GM13977 (cell line): Measurements from ENCODE around the gene HIPK2.

Experiments used
- DNase-seq: peaks from one replicate; pipeline ENCODE4 v3.0.0; 2012; ENCODE audit warnings: low spot score
- in situ Hi-C: fragments of 300-500 bp; cut with MboI; formaldehyde crosslinking; loops from one replicate; pipeline ENCODE4 v1.12.0; 2022; ENCODE audit warnings: low sequenced_read_pairs, low pct_unique_long_range_greater_than_20kb, mixed read lengths, inconsistent platforms; ENCODE audit not compliant: unreplicated experiment
- TF ChIP-seq, protein P1 (sequence below): IDR thresholded peaks from 2 replicates; pipeline ENCODE4 v1.5.1; 2012; ENCODE audit warnings: mild to moderate bottlenecking, control low read depth; ENCODE audit not compliant: insufficient read depth; ENCODE audit errors: extremely low read depth, missing control alignments

The HIPK2 gene

DNA sequence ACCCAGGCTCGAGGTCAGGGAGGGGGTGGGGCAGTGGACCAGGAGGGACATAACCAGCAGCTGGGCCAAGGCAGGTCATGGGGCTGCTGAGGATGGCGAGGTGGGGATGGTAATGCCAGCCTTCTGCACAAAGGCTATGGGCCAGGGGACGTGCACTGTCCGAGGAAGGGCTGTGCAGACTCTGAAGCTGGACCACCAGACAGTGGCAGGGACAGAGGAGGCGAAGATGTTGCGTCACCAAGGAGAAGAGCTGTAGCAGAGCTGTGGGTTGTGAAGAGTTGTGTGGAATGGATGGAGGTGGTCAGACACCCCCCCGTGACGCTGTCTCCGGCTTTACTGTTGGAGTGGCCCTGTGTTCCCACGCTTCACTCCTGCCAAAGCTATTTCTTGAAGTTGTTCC, 252.6 kb downstream of the HIPK2 start:
- in situ Hi-C loops: no loop called here
- TF ChIP-seq, protein P1, sequence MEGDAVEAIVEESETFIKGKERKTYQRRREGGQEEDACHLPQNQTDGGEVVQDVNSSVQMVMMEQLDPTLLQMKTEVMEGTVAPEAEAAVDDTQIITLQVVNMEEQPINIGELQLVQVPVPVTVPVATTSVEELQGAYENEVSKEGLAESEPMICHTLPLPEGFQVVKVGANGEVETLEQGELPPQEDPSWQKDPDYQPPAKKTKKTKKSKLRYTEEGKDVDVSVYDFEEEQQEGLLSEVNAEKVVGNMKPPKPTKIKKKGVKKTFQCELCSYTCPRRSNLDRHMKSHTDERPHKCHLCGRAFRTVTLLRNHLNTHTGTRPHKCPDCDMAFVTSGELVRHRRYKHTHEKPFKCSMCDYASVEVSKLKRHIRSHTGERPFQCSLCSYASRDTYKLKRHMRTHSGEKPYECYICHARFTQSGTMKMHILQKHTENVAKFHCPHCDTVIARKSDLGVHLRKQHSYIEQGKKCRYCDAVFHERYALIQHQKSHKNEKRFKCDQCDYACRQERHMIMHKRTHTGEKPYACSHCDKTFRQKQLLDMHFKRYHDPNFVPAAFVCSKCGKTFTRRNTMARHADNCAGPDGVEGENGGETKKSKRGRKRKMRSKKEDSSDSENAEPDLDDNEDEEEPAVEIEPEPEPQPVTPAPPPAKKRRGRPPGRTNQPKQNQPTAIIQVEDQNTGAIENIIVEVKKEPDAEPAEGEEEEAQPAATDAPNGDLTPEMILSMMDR: no peak

DNA sequence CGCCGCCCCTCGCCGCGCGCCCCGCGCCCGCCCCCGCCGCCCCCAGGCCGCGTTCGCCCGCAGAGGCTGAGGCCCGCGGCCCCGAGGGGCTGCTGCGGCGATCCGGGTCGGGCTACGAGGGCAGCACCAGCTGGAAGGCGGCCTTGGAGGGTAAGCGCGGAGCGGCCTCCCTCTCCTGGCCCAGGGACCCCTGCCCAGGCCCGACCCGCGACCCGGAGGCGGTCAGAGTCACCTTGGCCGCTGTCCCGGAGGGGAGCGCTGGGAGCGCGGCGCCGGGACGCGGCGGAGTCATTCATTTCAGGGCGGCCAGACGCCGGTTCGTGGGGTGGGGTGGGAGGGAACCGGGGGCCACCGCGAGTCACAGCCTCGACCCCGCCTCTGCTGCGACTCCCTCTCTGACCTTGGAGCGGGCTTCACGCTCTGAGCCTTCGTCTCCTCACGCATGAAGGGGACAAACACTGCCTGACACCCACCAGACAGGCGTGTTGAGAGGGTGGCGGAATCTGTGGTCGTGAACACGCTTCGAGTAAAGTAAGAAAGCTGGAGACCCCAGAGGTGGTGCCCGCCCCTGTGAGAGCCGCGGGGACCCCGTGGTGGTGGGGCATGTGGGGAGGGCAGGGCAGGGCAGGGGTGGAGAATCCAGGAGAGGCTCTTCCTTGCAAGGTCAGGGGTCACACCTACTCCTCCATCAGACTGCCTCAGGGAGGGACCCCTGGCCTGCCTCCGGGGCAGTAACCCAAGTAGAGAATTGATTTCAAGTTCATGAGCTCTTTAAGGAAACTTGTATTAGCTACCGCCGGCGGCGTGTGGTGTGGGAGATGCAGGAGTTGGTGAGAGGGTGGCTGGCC, 253.6 kb downstream of the HIPK2 start:
- DNase-seq: no peak
- in situ Hi-C loops: no loop called here
- TF ChIP-seq, protein P1: no peak

More for the DNA sequence above, 252.6 kb downstream of the HIPK2 start:
- DNase-seq: no peak

DNA sequence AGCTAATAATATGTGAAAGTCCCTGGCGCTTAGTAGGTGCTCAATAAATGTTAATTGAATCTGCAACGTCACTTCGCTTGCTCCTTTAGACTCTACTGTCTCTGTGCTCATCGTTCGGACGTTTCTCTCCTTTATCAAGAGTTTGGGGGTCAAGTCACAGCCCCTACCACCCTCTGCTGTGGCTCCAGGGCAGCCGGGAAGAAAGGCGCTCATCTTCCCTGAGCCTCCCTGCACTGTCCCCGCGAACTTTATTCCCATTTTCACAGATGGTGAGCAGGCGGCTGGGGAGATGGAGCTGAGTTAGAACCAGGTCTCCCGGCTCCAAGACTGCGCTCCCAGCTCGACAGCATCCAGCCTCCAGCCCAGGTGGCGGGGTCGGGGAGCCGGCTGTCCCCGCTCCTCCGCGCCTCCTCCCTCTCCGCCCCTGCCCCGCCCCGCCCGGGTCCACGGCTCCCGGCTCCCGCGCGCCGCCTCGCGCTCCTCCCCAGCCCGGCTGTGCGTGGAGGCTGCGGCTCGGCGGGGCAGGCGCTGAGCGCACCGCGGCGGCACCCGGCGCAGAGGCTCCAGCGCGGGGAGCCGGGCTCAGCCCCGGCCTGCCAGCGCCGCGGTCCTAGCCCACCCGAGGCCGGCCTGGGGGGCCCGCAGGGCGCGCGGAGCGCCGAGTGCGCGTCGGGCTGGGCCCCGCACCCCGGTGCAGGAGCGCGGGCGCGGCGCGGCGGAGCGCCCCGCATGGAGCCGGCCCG, 254.4 kb downstream of the HIPK2 start, which contains the start of gene CLEC2L:
TSS of gene CLEC2L (plus strand) at position 487 of the 743 bp plus-strand sequence. CDS start at position 730, 243 bp downstream.
- in situ Hi-C loops: no loop called here
- no peak for DNase-seq
- TF ChIP-seq, protein P1: no peak

DNA sequence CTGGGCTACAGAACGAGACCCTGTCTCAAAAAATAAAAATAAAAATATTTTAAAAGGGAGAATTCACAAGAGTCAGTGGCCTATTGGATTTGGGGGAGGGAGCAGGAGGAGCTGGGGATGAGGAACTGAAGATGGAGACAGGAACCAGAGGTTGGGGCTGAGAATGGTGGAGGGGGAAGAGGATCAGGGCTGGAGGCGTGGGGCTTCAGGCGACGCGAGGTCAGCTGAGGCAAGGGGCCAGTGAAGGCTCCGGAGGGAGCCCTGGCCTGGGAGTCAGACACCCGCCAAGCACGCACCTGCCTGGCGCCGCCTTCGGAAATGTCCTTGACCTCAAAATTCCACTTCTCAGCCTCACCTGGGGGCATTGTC, 255.0 kb downstream of the HIPK2 start:
- TF ChIP-seq, protein P1: no peak
- in situ Hi-C loops: no loop called here
- no peak for DNase-seq

DNA sequence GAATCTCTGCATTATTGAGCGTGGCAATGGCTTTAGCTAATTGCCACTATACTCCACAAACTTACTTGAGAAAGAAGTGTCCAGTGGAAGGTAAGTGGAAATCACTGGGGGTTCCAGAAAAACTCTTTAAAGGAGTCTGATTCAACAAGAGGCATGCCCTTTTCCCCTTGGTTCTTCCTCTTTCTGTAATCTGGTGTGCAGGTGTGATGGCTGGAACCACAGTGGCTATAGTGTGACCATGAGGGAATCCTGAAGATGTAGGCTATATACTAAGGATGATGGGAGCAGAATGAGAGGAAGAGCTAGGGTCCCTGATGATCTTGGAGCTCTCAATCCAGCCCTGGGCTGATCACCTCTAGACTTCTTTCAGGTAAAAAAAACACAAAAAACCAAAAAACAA, 256.4 kb downstream of the HIPK2 start:
- no peak for DNase-seq
- in situ Hi-C loops: no loop called here
- TF ChIP-seq, protein P1: no peak

DNA sequence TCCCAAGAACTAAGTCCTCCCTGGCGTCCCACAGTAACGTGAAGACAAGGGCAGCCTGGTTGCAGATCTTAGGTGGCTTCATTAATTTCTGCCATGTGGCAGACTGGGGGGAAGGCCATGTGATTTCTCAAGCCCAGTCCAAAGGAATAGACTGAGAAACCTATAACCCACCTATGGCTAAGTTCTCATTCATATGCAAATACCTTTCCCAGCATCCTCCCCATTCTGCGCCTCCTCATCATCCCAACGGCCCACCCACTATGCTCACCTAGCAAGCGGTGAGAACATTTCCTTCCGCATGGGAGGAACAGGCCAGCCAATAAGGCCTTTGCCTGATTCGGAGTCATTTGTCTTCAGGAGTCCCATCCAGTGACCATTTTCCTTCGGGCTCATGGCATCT, 262.5 kb downstream of the HIPK2 start:
- DNase-seq: no peak
- in situ Hi-C loops: no loop called here
- TF ChIP-seq, protein P1: no peak
